HG03095 (cell line): ENCODE data around the gene MUL1.

Experiments used
- ATAC-seq: cut with Tn5 transposase; IDR thresholded peaks from one replicate; pipeline ENCODE4 v1.9.1; 2021; ENCODE audit warnings: moderate library complexity; ENCODE audit not compliant: unreplicated experiment

Gene MUL1

DNA sequence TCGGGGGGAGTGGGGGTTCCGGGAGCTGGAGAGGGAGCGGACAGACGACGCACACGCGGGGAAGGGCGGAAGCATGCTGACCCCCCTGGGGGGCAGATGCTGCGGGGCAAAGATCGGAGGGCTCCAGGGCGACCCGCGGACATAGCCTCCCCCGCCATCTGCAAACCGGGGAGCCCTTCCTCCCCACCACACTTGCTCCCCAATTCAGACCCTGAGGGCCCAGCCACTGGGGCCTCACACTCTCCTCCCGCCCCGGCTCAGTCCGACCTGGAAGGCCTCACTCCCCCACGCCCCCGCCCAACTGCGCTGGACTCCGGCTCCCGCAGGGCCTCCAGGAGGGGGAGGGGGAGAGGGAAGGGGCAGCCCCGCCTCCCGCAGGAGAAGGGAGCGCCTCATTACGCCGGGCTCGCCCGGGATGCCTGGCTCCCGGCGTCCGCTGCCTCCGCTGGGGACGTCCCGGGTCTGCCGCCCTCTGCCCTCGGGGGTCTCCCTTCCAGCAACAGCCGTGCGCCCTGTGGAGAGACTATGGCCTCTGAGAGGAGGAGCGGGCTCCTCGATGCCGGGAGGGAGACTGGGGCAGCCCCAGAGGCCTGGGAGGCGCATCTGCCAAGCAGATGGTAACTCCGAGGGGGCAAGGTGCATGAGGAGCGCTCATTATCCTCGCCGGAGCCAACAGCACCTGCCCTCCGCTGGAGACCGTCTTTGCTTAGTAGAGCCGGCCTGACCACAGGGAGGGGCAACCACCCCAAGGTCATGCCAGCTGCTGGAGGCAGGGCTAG is 21.3 kb downstream of the MUL1 start:
- no peak for ATAC-seq

DNA sequence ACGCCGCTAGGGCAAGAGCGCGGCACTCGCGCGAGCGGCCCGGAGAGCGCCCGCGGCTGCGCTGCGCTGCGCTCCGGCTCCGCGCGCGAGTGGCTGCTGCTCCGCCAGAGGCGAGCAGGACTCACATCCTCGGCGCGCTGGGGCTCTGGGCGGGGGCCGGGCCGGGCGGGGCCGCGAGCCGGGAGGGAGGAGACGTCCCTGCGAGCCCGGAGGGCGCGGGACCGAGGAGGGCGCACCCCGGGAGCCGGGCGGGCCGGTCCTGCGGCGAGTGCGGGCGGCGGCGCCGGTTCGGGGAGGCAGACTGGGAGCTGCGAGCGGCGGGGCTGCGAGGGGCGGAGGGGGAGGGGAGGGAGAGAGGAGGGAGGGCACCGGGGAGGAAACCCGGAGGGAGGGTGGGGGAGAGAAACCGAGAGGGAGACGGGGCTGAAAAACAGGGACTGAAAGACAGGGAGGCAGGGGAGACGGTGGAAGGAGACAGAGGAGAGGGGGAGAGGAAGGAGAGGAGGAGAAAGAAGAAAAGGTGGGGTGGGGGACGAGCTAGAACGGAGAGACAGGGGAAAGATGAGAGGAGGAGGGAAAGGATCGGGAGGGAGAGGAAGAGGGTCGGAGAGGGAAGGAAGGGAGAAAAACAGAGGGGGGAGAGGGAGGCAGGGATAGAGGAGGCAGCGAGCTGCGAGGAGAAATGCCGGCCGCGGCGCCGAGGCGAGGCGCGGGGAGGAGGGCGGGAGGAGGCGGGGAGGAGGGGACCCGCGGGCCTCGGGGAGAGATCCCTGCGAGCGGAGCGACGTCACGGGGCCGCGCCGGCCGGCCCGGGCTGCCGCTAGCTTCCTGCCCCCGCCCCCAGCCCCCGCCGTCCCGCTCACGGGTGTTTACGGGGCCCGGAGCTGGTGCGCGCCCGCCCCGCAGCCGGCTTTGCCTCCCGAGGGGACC is 22.2 kb downstream of the MUL1 start, which contains the start of gene CAMK2N1:
Gene CAMK2N1, minus strand, starts transcription at position 684 of the 930 bp plus-strand sequence. CDS start 831 bp downstream, outside the sequence.
- ATAC-seq: no peak

DNA sequence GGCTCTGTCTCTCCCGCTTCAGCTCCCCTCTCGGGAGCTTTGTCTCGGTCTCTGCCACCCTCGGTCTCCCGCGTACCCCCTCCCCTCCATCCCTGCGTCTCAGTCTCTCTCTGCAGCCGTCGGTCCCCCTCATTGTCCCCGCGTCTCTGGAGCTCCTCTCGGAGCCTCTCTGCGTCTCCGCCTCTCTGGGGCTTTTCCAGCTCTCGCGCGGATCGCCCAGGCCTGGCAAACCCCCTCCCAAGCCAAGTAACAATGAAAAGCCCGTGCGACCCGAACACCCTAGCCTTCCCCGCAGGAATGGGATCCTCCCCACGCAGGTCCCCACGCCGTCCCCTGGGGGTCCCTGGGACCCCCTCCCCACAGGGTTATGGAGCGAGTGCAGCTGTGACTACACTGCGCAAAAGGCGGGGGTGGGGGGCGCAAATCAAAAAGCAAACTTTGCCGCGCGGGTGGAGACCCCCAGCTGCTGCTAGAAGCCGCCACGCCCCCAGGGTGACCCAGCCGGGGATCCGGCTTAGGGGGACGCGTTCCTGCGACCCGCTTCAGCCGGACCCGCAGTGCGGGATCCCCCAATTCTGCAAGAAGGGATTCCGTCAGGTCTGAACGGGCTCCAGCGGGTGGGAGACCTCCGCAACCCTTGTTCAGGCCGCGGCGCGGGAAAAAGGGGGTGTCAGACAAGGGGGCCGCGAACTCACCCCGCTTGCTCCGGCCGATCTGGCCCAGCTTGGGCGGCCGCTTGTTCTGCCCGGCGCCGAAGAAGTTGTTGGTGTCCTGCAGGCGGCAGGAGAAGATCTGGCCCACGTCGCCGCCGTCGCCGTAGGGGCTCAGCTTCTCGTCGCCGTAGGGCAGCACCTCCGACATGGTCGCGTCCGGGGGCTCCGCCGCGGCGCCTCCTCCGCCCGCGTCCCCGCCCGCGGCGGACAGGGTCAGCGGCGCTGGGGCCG is 23.2 kb downstream of the MUL1 start:
- ATAC-seq: no peak

DNA sequence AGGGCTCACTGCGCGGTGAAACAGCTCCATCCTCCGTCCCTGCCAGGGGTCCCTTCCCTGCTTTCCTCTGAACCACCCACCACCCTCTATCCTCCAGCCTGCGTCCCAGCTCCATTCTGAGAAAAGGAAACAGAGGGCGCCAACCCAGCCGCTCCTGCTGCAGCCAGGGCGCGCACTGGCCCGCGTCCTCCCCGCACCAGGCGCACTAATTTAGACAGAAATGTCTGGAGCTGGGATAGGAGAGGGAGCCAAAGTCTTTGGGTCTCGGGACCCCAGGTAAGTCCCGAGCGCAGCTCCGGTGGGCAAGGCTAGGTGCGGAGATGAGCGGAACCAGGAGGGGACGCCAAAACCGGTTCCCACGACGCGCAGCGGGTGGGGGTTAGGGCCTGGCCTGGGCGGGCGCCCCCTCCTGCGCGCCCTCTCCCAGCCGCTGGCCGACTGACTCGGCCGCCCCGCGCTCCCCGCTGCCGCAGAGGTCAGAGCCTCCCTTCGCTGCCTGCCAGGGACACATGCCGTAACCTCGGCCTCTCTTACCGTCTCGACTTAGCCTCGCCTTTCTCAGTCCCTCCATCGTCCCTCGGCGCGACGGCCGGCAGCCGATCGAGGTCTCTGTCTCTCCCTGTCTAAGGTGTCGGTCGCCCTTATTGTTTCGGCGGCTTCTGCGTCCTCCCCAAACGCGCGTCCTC is 24.0 kb downstream of the MUL1 start:
- ATAC-seq: no peak

- ATAC-seq: no peak
These were observed 24.7 kb downstream of the MUL1 start for GRCh38 chr1:20483098-20483832.

- ATAC-seq: no peak
These were observed 26.1 kb downstream of the MUL1 start for GRCh38 chr1:20481643-20482498.

DNA sequence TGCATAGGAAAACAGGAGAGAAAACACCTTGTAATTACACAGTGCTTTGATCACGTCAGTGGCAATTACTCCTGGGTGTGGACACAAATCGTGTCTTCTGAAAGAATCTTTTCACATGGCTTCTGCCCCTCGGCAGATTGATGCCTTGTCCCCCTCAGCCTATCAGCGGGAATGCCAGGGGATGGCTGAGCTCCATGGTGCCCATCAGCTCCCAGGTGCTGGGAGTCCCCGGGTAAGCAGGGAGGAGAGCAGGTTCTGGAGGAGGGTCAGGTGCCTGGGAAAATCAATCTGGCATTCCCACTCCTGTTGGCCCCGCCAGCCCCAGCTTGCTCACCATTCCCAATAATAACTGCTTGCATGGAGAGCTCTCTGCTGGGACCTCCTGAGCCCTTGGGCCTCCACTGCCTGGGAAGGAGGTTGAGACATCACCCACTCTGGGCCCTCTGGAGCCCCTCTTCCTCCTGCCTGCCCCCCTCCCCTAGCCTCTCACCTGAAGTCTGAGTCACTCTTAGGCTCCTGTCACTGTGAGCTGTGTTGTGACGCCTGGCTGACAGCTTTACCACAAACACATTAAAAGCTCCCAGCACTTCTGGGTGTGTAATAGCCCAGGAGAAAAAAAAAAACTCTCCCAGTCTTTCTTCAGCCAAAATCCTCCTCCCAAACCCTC is 26.9 kb downstream of the MUL1 start:
- no peak for ATAC-seq

DNA sequence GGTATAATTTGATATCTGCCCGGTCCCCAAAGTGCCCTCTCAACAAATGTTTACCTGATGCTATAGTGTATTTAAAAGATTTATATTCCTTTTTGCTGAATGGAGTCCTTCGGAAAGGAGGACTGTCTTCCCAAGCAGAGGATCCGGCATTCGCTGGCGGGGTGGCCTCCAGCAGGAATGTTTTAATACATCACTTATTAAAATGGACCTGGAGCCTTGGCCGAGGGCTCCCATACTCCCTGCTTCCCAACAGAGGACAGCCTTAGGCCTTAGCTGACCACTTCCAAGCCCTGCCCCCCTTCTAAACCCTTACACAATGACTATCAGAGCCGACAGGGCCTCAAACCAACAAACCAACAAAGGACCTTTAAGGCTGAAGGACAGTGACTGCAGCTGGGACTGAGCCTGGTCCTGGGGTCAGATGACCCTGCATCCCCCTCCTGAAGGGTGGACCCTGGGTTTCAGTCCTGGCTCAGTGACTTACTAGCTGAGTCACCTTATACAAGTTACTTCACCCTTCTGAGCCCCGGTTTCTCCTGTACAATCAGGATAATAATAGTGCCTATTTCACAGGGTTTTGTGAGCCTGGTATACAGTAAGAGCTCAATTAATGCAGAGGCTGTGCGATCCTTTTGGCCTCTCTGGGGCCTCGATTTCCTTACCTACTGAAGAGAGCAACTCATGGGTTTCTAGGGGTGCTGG is 27.6 kb downstream of the MUL1 start:
- no peak for ATAC-seq

DNA sequence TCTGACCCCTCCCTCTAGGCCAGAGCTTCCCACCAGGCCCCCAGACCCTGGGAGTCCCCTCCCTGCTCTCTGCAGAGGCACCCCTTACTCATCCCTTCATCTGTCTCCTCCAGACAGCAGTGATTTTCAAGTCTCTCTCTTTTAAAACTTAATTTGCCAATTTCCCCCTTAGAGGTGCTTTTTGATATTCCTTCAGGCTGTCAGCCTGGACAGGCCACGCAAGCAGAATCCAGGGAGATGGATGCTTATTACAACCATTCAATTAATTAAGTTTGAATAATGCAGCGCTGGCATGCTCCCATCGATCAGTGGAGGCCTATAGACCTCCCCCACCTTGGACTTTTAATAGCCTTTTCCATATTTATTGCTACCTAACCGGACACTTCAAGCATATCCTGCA is 28.1 kb downstream of the MUL1 start:
- no peak for ATAC-seq

DNA sequence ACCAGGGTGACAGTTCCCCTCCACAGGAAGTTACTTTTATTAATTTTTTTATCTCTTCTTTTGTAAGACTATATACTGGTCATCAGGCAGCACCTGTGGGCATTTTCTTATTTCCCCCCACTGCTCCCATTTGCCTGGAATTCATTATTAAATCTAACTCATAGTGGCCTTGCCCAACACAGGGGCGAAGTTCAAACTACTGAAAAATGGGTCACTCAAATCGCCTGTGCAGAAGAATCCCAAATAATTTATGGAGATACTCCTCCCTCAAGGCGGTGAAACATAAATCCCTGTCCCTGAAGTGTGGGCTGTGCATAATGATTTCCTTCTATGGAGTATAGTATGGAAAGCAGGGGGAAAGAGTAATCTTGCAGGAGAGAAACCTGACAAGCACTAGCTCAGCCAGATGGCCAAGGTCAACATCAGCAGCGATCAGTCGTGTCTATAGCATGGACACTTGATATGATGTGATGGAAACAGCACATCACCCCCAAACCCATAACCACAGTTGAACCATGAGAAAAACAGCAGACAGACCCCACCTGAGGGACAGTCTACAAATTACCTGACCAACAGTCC is 29.8 kb downstream of the MUL1 start:
- ATAC-seq: no peak

DNA sequence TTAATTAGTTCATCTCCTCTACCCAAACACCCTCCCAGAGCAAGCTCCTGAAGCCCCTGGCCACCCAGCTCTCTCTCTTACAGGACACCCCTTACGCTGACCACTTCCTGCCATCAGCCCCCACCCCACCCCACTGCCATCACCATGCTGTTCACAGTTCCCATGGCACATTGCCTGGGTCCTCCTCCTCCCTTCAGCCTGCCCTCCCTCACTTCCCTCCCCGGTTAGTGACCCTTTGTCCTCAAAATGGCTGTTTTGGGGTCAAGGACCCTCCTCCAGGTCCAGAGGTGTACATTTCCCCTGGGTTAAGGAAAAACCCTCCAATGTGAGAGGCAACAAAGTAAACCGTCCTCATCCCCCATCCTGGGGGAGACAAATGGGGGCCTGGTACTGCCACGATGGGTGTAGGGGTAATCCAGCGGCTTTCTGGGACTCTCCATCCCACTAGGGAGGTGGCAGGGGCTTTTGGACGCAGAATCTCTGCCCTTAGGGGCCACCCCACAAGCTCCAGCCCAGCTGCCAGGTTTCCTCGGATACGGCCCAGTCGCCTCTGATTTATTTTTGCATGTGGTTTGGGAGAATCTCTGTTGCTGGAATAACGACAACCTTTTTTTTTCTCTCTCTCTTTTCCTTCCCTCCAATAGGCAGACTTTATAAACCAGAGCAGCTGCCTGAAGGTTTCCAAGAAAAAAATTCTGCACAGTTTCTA is 30.4 kb downstream of the MUL1 start:
- no peak for ATAC-seq

DNA sequence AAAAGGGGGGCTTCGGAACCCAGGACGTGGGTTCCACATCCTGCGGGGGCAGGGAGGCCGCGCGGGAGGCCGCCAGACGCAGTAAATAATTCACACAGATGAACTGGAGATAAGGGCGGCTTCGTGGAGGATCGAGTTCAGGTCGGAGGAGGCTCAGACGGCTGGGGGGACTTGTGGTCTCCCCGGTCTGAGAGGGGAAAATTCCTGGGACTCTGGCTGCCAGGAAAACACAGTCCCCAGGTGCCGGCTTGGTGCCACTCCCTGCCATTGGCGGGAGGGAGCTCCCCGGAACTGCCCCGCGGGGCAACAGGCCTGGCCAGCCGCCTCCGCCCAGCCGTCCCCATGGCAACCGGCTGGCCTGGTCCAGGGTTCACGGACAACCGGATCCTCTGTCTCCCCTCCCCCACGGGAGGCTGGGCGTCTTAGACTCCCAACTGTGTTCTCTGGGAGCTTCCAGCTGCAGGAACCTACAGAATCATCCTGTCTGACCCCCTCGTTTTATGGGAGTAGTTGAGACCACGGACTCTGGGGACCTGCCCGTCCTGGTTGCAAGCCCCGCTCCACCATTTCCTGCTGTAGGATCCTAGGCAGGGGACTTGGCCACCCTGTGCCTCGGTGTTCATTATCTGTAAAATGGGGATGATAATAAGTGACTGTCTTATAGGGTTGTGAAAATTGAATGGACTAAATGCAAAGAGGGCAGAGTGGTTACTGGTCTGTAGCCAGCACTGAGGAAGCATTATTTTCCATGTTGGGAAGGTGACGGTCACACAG is 31.5 kb downstream of the MUL1 start:
- no peak for ATAC-seq

DNA sequence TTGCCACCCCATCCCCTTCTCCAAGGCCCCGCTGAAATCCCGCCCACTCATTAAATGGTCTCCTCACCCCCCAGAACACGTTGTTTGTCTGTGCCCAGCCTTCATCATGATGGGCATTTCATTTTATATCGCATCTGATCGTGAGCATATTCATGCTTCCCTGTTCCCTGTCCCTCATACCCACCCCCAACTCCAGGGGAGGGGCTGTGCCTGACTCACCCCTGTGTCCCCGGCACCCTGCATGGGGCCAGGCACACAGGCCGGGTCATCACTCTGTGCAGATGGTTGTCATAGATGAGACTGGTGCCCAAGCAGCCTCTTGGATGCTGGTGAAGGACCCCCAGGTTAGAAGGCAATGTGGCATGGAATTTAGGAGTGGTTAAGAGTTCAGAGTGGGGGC is 33.0 kb downstream of the MUL1 start:
- no peak for ATAC-seq

- no peak for ATAC-seq
These were observed 33.5 kb downstream of the MUL1 start for GRCh38 chr1:20474333-20474975.

DNA sequence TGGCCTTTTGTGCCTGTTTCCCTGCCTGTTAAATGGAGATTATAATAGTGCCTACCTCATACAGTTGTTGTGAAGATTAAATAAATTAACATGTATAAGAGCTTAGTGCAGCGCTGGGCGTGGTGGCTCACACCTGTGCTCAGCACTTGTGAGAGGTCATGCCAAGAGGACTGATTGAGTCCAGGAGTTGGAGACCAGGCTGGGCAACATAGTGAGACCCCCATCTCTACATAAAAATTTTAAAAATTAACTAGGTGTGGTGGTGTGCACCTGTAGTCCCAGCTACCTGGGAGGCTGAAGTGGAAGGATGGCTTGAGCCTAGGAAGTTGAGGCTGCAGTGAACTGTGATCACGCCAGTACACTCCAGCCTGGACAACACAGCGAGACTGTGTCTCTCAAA is 34.1 kb downstream of the MUL1 start:
- no peak for ATAC-seq
